Limb (tissue), 2 donors: Measurements from ENCODE around the gene CETP.
A peak's percentile ranks its signal among the peaks of the same experiment; 100 is the strongest.
"Not testable (repeated sequence)": the region's sequence is repeated elsewhere in the genome, so short reads cannot be mapped to it uniquely, and the experiment has no call there.

Experiments
- DNase-seq, 2 donors: peaks; one replicate each; pipeline ENCODE4 v3.0.0-alpha.2; 2016; ENCODE audit errors: extremely low spot score in 2 of 2

Gene CETP

DNA sequence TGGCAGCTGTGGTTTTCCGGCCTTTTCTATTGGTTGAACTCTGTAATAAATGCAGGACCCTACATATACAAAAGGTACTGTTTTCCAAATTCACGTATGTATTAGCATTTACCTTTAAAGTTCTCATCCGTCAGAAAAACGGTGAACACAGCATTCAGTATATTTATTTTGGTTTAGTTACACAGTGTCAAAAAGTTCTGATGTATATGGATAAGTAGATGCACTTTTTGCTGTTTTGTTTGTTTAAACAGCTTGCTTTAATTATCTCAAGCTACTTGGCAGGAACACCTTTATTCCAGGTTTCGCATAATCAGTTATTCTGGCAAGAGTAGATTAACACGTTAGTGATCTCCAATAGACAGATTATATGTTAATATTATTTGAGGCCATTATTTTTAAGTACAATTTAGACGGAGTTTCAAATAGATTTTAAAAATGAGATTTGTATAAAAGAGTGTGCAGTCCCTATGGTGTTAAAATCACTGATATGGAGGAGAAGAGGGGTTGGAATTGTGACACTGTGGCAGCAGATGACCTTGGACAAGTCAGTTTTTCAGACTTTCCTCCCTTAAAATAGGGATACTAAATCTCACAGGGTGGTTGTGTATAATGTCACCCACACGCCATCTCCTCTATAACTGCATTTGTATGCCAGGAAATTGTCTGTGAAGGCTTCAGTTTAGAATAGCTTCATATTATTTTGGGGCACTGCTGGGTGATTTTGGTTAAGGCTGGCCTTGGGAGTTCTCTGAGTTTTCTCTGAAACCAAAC is 27.7 kb upstream of the CETP start:
- DNase-seq, result no peak

DNA sequence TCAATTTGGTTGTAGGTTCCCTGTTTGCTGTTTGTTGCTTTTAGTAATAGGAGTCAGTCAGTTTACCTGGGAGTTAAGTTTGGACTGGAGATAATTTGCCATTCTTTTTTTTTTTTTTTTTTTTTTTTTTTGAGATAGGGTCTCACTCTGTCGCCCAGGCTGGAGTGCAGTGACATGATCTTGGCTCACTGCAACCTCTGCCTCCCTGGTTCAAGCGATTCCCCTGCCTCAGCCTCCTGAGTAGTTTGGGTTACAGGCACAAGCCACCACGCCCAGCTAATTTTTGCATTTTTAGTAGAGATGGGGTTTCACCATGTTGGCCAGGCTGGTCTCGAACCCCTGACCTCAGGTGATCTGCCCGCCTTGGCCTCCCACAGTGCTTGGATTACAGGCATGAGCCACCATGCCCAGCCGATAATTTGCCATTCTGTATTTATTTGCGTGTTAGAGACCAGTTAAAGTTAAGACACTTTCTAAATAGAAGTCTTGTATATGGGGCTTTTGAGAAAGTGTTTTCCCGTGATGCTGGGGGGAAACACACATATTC is 27.1 kb upstream of the CETP start:
- not testable (repeated sequence) for DNase-seq

DNA sequence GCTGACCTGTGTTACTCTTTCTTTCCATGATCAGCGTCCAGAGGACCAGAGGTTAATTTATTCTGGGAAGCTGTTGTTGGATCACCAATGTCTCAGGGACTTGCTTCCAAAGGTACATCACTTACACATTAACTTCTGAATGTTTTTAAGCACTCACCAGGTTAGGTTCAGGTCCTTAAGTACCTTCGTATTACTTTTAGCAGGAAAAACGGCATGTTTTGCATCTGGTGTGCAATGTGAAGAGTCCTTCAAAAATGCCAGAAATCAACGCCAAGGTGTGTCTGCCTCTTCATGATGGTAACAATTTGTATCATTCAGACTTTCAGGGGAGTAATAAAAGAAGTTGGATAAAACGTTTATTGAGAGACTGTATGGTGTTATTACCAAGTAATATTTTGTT is 26.5 kb upstream of the CETP start:
- no peak for DNase-seq

DNA sequence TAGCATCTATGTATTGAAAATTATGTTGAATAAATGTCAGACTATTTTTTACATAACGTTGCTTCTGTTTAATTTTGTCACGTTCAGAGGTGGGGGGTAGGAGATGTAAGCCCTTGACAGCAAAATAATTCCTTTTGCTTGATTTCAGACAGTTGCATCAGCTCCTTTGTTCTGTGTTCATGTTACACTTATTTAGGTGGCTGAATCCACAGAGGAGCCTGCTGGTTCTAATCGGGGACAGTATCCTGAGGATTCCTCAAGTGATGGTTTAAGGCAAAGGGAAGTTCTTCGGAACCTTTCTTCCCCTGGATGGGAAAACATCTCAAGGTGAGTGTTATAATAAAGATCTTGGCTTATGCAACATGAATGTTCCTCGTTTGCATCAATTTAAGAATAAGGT is 25.3 kb upstream of the CETP start:
- no peak for DNase-seq

DNA sequence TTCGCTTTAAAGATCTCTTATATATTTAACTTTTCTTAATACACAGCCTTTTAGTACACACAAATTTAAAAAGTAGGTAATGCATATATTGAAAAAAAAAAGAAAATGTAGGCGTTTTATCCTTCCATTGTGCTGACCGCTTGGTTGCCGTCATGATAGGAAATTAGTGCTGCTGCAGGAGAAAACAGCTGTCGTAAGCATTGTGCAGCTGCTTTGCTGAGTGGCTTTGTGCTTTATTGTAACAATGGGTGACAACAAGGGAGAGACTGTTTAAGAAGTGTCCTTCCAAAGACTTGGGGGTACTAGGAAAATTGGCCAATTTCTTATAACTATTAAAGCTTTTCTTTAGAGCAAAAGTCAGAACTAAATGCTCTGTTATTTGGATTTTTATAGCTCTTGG is 24.8 kb upstream of the CETP start:
- DNase-seq, result no peak

DNA sequence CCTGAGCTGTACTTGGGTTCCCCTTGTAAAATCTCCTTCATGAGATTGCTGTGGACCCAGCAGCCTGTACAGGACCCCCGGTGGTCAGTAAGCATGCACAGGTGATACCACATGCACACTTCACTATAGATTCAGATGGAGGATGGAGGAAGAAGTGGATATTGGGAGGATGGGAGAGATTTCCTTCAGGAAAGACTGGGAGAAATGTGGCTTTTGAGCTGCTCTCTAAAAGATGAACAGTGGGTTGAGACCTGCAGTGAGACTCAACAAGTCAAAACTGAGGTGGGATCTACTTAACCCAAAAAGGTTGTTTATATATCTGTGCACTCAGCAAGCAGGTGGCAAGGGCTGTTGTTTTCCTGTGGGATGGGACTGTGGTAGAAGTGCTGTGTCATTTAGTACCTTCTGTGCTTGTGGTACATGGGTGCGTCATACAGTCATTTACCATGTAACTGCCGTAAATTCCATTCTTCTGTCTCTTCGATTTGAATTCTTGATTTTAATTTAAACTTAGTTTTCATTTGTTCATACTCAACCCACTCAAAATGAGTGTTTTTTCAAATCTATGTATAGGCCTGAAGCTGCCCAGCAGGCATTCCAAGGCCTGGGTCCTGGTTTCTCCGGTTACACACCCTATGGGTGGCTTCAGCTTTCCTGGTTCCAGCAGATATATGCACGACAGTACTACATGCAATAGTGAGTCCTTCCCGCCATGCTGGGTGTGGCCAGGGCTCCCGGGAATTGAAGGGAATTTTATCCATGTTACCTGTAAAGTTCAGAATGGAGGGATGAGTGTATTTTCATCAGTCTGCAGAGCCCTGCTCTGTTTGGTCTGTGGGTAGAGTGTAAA is 22.9 kb upstream of the CETP start:
- no peak for DNase-seq

DNA sequence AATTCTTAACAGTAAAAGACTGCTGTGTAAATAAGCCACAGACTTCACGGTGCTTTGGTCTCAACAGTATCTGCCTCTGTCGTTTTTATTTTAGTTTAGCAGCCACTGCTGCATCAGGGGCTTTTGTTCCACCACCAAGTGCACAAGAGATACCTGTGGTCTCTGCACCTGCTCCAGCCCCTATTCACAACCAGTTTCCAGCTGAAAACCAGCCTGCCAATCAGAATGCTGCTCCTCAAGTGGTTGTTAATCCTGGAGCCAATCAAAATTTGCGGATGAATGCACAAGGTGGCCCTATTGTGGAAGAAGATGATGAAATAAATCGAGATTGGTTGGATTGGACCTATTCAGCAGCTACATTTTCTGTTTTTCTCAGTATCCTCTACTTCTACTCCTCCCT is 21.9 kb upstream of the CETP start:
- DNase-seq, result no peak

DNA sequence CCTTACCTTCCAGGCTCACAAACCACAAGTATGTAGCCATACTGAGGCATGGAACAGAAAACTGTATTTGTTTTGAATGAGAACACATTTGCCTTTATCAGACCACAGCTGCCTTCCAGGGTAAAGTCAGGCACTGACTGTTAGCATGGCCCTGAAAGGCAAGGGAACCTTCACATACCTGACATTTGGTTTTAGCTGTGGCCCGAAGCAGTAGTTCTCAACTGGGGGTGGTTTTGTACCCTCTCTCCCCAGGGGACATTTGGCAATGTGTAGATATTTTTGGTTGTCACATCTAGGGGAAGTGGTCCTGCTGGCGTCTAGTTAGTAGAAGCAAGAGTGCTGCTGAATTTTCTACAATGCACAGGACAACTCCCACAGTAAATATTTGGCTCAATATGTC is 20.7 kb upstream of the CETP start:
- DNase-seq, result no peak

DNA sequence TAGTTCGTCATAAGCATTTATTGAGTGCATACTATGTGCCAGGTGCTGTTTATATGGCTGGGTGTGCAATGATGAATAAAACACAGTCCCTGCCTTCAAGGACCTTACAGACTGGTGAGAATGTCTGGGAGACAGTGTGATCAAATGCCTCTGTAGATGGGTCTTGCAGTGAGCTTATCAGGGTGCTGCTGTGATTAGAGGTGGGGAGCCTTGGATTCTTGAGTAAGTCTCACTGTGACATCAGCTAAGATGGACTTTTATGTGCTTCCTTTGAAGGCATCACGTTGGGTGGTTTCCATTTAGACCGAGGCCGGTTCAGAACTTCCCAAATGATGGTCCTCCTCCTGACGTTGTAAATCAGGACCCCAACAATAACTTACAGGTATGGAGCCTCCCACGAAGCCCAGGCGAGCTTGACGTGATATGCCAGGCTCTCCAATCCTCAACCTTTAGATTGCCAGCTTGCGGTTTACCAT is 19.9 kb upstream of the CETP start:
- DNase-seq, result no peak

DNA sequence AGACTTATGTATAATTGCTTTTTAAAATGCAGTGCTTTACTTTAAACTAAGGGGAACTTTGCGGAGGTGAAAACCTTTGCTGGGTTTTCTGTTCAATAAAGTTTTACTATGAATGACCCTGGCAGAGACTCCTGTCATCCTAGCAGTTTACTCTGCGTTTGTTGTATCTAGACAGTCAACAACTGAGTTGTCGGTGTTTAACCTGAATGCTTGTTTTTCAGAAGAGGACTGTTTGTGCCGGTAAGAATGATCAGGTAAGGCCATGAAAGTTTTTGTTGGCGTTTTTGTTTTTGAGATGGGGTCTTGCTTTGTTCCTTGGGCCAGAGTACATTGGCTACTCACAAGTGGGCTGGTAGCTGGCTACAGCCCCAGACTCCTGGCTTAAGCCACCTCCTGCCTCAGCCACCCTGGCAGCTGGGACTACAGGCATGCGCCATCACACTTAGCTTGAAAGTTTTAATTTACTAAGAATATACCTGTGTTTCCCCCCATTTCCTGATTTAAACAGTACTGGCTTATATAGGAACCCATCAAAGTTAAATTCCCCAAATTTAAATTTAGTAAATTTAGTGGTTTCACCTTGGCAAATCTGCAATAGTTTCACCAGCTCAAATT is 17.9 kb upstream of the CETP start:
- no peak for DNase-seq

DNA sequence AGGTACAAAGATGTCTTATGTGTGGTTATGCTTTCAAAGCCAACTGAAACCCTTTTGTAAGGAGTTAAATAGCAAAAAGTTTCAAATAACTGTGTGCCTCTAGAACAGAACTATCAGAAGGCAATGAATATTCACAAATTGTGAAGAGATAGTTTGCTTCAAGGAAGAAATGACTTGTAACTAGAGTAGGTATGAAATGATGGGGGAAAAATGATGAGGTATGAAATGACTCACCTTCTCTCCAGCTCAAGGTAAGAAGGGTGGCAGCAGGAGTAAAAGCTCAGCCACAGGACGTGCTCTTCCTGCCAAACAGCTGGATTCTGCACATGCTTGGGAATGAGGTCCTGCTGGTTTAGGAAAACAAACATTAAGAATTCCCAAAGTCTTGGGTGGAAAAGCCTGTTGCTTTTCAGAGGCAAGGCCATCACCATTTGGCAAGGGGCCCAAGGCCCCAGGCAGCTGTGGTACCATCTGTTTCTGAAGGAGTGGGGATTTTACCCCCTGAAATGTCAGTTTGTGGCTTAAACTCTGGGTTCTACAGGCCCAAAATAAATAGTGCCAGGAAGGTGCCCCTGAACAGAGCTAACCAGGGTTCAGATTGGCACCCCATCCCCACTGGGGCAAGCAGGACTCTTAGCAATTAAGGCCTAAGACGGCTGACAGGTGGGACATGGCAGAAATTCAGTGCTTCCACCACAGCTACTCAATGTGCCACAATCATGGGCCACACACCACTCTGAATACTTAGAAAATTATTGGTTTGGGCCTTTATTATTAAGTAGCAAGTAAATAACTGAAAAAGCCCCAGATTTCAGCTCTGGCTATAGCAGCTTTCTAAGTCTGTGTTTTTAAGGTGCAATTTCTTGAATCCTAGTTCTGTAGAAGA is 16.6 kb upstream of the CETP start:
- DNase-seq, result peak in 1 of 2 donors; percentile 66

DNA sequence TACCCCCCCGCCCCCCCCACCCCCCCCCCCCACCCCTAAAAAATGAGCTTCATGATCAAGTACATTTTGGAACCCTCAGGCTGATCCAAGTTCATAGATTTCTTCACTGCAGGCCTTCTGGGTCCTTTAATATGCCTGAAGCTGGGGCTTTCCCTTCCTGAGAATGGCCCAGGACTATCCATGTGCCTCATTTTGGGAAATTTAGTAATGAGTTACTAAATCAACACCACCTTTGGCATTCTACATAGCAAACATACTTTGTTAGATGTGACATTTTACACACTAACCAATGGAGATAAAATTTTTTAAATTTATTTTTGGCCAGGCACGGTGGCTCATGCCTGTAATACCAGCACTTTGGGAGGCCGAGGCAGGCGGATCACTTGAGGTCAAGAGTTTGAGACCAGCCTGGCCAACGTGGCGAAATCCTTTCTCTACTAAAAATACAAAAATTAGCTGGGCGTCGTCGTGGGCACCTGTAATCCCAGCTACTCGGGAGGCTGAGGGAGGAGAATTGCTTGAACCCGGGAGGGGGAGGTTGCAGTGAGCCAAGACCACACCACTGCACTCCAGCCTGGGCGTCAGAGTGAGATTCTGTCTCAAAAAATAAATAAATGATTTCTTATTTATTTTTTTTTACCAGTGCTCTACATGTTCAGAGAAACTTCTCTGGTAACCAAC is 15.8 kb upstream of the CETP start:
- no peak for DNase-seq

DNA sequence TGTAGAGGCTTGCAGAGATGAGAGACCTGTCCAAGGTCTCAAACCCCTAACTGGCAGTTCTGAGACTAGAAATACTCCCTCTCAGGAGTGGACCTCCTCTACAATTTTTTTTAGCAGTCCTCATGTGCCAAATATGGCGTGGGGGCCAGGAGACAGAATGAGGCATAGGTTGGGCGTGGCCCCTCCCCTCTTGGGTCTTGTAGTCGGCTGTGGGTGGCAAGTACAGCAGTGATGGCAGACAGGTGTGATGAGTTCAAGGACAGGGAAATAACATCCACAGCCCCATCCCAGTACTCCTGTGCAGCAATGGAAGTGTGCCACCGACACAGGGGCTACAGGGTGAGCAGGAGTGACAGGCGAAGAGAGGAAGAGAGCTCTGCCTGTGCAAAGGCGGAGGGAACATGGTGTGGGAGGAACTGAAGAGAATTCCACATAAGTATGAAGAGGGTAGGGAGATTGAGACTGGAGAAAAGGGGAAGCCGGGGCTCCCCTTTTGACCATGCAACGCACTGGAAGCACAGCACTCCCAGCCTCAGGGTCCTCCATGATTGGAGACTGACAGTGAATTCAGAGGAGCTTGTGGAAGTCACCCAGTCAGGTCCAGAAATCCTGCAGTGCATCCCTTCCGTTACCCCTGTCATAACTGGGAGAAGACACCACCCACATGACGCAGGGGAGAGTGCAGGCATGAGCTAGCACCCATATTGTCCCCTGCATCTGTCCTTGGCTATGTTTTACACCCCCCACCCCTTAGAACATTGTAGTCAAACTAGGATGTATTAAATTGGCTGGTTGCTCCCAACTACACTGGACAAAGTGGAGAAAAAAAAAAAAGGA is 14.8 kb upstream of the CETP start:
- no peak for DNase-seq

DNA sequence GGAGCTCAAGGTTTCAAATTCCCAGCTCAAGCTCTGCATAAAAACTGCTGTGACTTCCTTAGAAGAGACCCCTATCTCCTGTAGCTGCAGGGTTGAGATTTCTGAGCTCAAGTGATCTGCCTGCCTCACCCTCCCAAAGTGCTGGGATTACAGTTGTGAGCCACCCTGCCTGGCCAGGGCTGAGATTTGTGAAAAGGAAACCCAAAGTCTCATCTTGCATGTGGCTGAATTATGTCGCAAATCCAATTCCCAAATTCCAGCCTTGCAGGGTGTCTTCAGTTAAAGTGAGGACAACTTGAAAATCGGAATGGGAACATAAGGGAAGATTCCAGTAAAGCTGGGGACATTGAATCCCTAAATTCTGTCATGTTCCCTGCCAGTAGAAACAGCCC is 14.2 kb upstream of the CETP start:
- DNase-seq, result no peak

DNA sequence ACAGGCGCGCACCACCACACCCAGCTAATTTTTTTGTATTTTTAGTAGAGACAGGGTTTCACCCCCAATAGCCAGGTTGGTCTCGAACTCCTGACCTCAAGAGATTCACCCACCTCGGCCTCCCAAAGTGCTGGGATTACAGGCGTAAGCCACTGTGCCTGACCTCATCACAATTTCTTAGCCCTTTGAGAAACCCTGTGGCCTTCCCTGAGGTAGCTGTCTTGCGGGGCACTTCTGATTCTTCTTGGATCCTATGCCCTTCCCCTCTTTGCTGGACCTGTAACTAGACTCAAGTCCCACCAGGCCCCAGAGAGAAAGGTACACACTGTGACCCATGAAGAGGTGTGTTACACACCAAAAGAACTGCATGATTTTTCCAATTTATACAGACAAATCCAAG is 13.5 kb upstream of the CETP start:
- no peak for DNase-seq

DNA sequence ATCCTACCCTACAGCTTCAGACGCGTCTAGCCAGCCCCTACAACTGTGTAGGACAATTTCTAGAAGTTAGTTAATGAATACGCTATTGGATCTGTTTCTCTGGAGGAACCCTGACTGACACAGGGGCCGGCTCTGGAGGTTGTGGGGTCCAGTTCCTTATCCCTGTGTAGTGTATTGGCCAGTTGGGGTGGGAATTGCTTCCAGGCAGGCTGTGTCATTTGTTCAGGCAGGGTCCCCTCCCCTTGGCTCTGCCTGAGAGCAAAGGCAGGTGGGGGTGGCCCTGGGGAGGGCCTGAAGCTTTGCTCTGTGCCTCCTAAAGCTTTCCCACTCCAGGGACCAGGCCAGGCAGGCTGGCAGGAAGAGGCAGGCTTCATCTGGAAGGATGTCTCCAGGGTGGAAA is 11.7 kb upstream of the CETP start:
- no peak for DNase-seq

DNA sequence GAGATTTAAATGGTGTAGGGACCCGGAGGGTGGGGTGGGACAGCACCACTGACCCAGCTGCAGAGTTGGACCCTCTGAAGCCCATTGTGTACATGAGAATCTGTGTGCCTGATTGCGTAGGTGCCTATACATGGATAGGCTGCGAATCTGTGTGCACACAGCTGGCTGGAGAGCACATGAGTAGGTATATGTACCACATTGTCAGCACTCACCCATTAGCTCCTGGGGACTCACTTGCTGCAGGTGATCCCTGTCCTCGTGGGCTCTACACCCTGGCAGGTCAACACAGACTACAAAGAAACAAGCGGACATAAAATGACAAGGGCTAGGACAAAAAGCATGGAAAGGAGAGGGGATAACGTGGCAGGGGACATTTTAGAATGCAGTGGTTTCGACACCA is 11.3 kb upstream of the CETP start:
- DNase-seq, result no peak

DNA sequence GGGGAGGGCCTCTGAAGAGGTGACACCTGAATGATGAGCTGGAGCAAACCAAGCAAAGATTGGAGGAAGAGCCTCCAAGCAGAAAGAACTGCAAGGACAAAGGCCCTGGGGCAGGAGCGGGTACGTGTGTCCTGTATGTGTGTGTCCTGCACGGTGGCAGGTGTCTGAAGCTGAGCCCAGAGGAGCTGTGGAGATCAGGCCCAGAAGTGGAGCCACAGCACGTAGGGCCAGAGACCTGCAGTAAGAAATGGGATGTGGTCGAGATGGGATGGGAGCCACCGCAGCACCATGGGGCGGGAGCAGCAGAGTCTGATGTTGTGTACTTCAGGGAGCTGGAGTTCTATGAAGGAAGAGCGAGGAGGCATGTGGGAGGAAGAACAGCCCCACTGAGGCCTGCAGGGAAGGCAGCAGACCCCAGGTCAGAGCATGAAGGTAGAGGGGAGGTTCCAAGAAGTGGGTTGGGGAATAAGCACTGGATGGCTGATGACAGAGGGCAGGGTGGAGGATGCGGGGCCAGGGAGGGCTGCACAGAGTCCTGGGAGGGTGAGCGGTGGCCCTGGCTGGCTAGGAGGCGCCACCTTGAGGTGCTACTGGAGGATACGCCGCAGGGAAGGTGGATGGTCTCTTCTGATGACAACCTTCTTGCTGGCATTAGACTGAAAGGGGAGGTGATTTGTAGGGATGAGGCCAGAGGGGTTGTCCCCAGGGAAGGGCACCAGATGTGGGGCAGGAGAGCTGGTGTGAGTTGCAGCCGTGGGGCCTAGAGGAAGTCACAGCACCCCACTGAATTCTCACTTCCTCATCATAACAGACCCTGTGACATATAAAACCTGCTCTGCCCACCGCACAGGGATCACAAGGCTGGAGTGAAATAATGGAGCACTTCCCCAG is 10.6 kb upstream of the CETP start:
- peak in 1 of 2 donors; percentile 47 for DNase-seq

DNA sequence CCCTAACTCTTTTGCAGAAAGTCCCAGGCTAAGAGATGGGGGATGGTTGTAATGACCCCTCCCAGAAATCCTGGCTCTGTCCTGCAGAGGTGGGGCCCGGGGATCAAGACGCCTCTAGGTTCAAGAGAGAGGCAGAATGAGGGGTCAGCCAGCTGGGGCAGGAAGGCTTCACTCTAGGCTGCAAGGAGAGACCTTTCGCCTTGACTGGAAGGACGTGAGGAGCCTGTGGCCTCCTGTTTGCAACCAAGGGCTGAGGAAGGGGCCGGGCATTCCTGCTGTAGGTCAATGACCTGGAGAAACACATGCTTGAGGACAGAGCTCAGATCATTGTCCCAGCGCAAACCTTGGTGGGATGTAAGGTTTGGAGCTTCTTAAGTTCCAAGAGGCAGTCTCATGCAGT is 8.7 kb upstream of the CETP start:
- DNase-seq, result no peak
